ENCODE measurements around the gene HNRNPCL4.
"Not testable (repeated sequence)": the region's sequence is repeated elsewhere in the genome, so short reads cannot be mapped to it uniquely, and the experiment has no call there.

Gene HNRNPCL4

GRCh38 chr1:13165531-13165930, at the start of gene HNRNPCL4:
TSS of gene HNRNPCL4 (minus strand) at chr1:13165631. CDS start at chr1:13165467, 164 bp downstream.
- DNase-seq (ENCODE audit: low read depth in 3 of 3), result not testable (repeated sequence)

- DNase-seq (ENCODE audit: low read depth in 3 of 3), result not testable (repeated sequence)
Measured at GRCh38 chr1:13208712-13209111, 43.3 kb upstream of the HNRNPCL4 start.

- DNase-seq (ENCODE audit: low read depth in 3 of 3), result not testable (repeated sequence)
Measured at GRCh38 chr1:13201309-13201708, 35.9 kb upstream of the HNRNPCL4 start, which contains the start of gene PRAMEF13. TSS of gene PRAMEF13 (minus strand) at chr1:13201409. CDS start at chr1:13199589, 1,820 bp downstream.

GRCh38 chr1:13171548-13171947, 6.1 kb upstream of the HNRNPCL4 start, which contains the start of gene PRAMEF9:
TSS of gene PRAMEF9 (plus strand) at chr1:13171848. CDS start at chr1:13175281, 3,433 bp downstream.
- DNase-seq (ENCODE audit: low read depth in 3 of 3), result not testable (repeated sequence)

GRCh38 chr1:13155909-13156308, 9.5 kb downstream of the HNRNPCL4 start, which contains the start of gene PRAMEF26:
TSS of gene PRAMEF26 (minus strand) at chr1:13156009. CDS start at chr1:13153095, 2,914 bp downstream.
- not testable (repeated sequence) for DNase-seq (ENCODE audit: low read depth in 3 of 3)

GRCh38 chr1:13116754-13117153, 48.7 kb downstream of the HNRNPCL4 start, which contains the start of gene HNRNPCL2:
TSS of gene HNRNPCL2 (minus strand) at chr1:13116854. CDS start at chr1:13116400, 454 bp downstream.
- DNase-seq (ENCODE audit: low read depth in 3 of 3), result not testable (repeated sequence)

All from stimulated activated CD4-positive, alpha-beta T cell treated with anti-CD3 and anti-CD28 coated beads, TNF-alpha, amount 100 ng/mL, for 24 hours (primary cell).